Lower leg skin (tissue), 4 donors: ENCODE measurements around the gene TNIP1. TPM values are rescaled to one million over a fixed set of nuclear protein-coding genes. Genes with fewer than 3 reads are reported as not detected.

Experiments used
- DNase-seq, 2 donors: peaks; one replicate each; pipeline ENCODE4 v3.0.0-alpha.2; 2019; ENCODE audit warnings: low spot score in 2 of 2
- H3K4me3 ChIP-seq: fragments of 200-600 bp; sonication (generic); 2 replicates; pipeline ENCODE4 v1.5.1; 2017; ENCODE audit warnings: mild to moderate bottlenecking, low read depth; ENCODE audit not compliant: poor library complexity, severe bottlenecking
- CTCF ChIP-seq, 3 donors: fragments of 450-650 bp; IDR thresholded peaks; one replicate each; pipeline ENCODE4 v1.5.1; 2016; ENCODE audit warnings: antibody characterized with exemption in 3 of 3, mild to moderate bottlenecking in 3 of 3, moderate library complexity in 2 of 3
- POLR2A ChIP-seq, 2 donors: fragments of 450-650 bp; IDR thresholded peaks; one replicate each; pipeline ENCODE4 v1.6.1; 2016 to 2017; ENCODE audit warnings: antibody characterized with exemption in 2 of 2, mild to moderate bottlenecking in 1 of 2, moderate library complexity in 1 of 2
- WGBS, 2 donors: methylation state at CpG; one replicate each; pipeline ENCODE4 v1.1.5; 2018; 5-methylcytosine and 5-hydroxymethylcytosine counted together
- intact Hi-C: fragments of 100-400 bp; cut with DNase I; formaldehyde crosslinking; loops from one replicate; pipeline ENCODE4 v1.15.0; 2023; ENCODE audit warnings: low total_unique reads
- total RNA-seq, 4 donors: library from RNA; depleted of rRNA; stranded (reverse); fragments of >200 nt; gene quantifications; one replicate each; pipeline ENCODE4 v1.1.0, GENCODE V29; 2016

TNIP1 gene
- total RNA-seq, 4 donors from 2014 or later: 91.2 to 123 (median 98.1) TPM

- TF ChIP-seq POLR2A (IDR thresholded peaks at IDR 0.05) (no peak), CTCF (IDR thresholded peaks at IDR 0.05) (no peak)
- no peak for DNase-seq
- no peak overlapping the region for H3K4me3 ChIP-seq
- intact Hi-C loops: no loop called here
- 92 to 96% methylated on average over 4 of the region's 4 CpGs for WGBS, 2 donors
Observed at GRCh38 chr5:151101746-151102145, 20.9 kb upstream of the TNIP1 start.

- 77 to 96% methylated on average over 8 to 9 of the region's 9 CpGs for WGBS, 2 donors
- no peak for DNase-seq
- TF ChIP-seq POLR2A (IDR thresholded peaks at IDR 0.05): no peak
- no peak for TF ChIP-seq CTCF (IDR thresholded peaks at IDR 0.05)
- intact Hi-C loops: no loop called here
- no peak overlapping the region for H3K4me3 ChIP-seq
Observed at GRCh38 chr5:151101151-151101550, 20.3 kb upstream of the TNIP1 start.

GRCh38 chr5:151100681-151101080 lies 19.8 kb upstream of the TNIP1 start:
- 92 to 94% methylated on average over 4 of the region's 4 CpGs for WGBS, 2 donors
- H3K4me3 ChIP-seq: no peak overlapping the region
- no peak for TF ChIP-seq CTCF (IDR thresholded peaks at IDR 0.05)
- no peak for TF ChIP-seq POLR2A (IDR thresholded peaks at IDR 0.05)
- intact Hi-C loops: no loop called here
- no peak for DNase-seq

DNA sequence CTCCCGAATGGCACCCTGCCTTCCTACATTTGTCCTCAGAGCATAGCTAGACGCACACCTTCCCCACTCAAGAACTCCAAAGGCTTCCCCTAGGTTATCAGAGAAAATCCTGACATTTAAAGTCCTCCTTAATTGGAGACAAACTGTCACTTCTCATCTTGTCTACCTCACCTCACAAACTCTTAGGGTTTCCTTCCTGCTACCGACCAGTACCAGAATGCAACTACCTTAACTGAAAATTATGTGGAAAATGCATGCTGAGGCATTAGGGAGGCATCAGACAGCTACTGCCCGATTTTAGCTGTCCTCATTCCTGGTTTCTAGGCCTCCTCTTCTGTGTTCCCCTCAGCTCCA lies 17.9 kb upstream of the TNIP1 start:
- DNase-seq: no peak
- TF ChIP-seq CTCF (IDR thresholded peaks at IDR 0.05) (no peak), POLR2A (IDR thresholded peaks at IDR 0.05) (no peak)
- 79 to 80% methylated on average over 4 of the region's 4 CpGs for WGBS, 2 donors
- no peak overlapping the region for H3K4me3 ChIP-seq
- intact Hi-C loops: no loop called here

DNA sequence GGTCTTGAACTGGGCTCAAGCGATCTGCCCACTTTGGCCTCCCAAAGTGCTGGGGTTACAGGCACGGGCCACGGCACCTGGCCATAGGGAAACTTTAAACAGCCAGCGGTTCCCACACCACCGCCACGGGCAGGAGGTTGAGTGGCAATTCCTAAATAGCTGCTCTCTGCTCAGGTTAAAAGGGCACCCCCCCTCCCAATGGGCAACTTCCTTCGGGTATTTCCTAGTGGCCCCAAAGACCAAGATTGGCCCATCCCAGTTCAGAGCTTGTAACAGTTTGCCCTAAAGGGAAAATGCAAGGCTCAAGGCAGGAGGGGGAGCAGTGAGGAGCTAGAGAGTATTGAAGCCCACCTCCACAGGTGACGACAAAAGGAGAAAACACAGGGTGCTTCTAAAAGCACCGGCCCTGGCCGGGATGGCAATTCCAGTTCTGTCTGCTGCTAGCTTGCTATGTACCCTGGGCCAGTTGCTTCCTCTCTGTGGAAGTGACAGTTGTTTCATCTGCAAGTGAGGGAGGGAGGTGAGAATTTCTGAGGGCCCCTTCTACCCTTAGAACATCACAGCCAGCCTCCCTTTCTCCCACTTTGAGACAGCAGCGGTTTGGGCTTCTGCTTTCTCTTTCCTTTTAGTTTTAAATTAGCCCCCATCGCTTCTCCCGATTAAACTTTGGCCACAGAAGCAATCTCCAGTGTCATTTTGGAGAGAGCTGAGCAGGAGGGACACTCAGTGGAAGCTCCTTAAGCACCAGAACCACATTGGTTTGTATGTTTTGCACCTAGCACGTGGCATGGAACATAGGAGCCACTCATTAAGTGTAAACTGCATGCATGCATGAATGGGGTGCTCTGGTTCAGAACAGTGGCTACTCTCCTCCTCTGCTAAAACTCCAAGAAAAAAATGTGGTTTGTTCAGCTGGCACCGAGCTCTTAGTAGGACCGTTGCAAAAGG lies 17.3 kb upstream of the TNIP1 start:
- intact Hi-C loops: no loop called here
- TF ChIP-seq POLR2A (IDR thresholded peaks at IDR 0.05) (no peak), CTCF (IDR thresholded peaks at IDR 0.05) (no peak)
- 79% methylated on average over 16 of the region's 16 CpGs for WGBS, 2 donors

More for the DNA sequence above, 17.3 kb upstream of the TNIP1 start:
- DNase-seq: no peak
- no peak overlapping the region for H3K4me3 ChIP-seq
